Neural progenitor cell (in vitro differentiated cells): ENCODE data around the gene CFAP221. TPM values are rescaled to one million over a fixed set of nuclear protein-coding genes. Genes with fewer than 3 reads are reported as not detected.

ENCODE experiments used
- DNase-seq: peaks from one replicate; pipeline ENCODE4 v3.0.0-alpha.2; 2016; ENCODE audit warnings: low spot score
- H2AFZ ChIP-seq: fragments of 200-600 bp; sonication (generic); replicated peaks from 2 replicates; pipeline ENCODE4 v1.6.1; 2016; ENCODE audit warnings: antibody characterized with exemption
- H3F3A ChIP-seq: fragments of 200-600 bp; sonication (generic); 2 replicates; pipeline ENCODE4 v1.6.1; 2016; ENCODE audit warnings: antibody characterized with exemption, low read depth
- H3K27ac ChIP-seq: fragments of 200-600 bp; sonication (generic); 2 replicates; pipeline ENCODE4 v1.5.1; 2016; ENCODE audit warnings: mild to moderate bottlenecking
- H3K27me3 ChIP-seq: fragments of 200-600 bp; sonication (generic); 2 replicates; pipeline ENCODE4 v1.6.1; 2016; ENCODE audit warnings: mild to moderate bottlenecking, moderate library complexity
- H3K36me3 ChIP-seq: fragments of 200-600 bp; sonication (generic); 2 replicates; pipeline ENCODE4 v1.5.1; 2016
- H3K4me1 ChIP-seq: fragments of 200-600 bp; sonication (generic); 2 replicates; pipeline ENCODE4 v1.6.1; 2016; ENCODE audit warnings: mixed run types
- H3K4me2 ChIP-seq: fragments of 200-600 bp; sonication (generic); 2 replicates; pipeline ENCODE4 v1.6.1; 2016
- H3K4me3 ChIP-seq: fragments of 200-600 bp; sonication (generic); 2 replicates; pipeline ENCODE4 v1.5.1; 2016
- H3K79me2 ChIP-seq: fragments of 200-600 bp; sonication (generic); 2 replicates; pipeline ENCODE4 v1.6.1; 2016; ENCODE audit warnings: low read depth
- H3K9ac ChIP-seq: fragments of 200-600 bp; sonication (generic); 2 replicates; pipeline ENCODE4 v1.6.1; 2016
- H3K9me3 ChIP-seq: fragments of 200-600 bp; sonication (generic); 2 replicates; pipeline ENCODE4 v1.5.1; 2016; ENCODE audit warnings: low read depth
- H4K20me1 ChIP-seq: fragments of 200-600 bp; sonication (generic); 2 replicates; pipeline ENCODE4 v1.6.1; 2016; ENCODE audit warnings: low read depth
- H3K27ac Mint-ChIP-seq: 3 replicates; pipeline ENCODE4 v1.8.0; 2021; ENCODE audit warnings: mixed read lengths
- H3K27me3 Mint-ChIP-seq: 2 replicates; pipeline ENCODE4 v1.8.0; 2022; ENCODE audit warnings: low read depth, mild to moderate bottlenecking, inconsistent platforms, moderate library complexity, mixed read lengths; ENCODE audit not compliant: insufficient read depth
- H3K36me3 Mint-ChIP-seq: 3 replicates; pipeline ENCODE4 v1.8.0; 2021; ENCODE audit warnings: mixed read lengths
- H3K4me1 Mint-ChIP-seq: 3 replicates; pipeline ENCODE4 v1.8.0; 2021; ENCODE audit warnings: mixed read lengths
- H3K4me3 Mint-ChIP-seq: 3 replicates; pipeline ENCODE4 v1.8.0; 2021; ENCODE audit warnings: mild to moderate bottlenecking, moderate library complexity, mixed read lengths
- H3K9me3 Mint-ChIP-seq: 3 replicates; pipeline ENCODE4 v1.8.0; 2020; ENCODE audit warnings: mixed read lengths
- CTCF ChIP-seq: fragments of 200-600 bp; sonication (generic); IDR thresholded peaks from 2 replicates; pipeline ENCODE4 v1.5.1; 2017; ENCODE audit warnings: antibody characterized with exemption, mild to moderate bottlenecking
- EZH2 ChIP-seq: fragments of 200-600 bp; sonication (generic); IDR thresholded peaks from 2 replicates; pipeline ENCODE4 v1.6.1; 2017; ENCODE audit warnings: antibody characterized with exemption, mild to moderate bottlenecking, moderate library complexity
- EZH2phosphoT487 ChIP-seq: fragments of 200-600 bp; sonication (generic); IDR thresholded peaks from 2 replicates; pipeline ENCODE4 v1.6.1; 2017; ENCODE audit warnings: antibody characterized with exemption
- total RNA-seq: library from RNA; depleted of rRNA; stranded (reverse); fragments of >200 nt; gene quantifications from 2 replicates; pipeline ENCODE4 v1.2.3, GENCODE V29; 2015; ENCODE audit warnings: low replicate concordance

Gene CFAP221
- total RNA-seq, 1 donor from 2014 or later = 1.5 TPM

GRCh38 chr2:119692954-119693353 is 148.7 kb downstream of the CFAP221 start:
- Mint-ChIP-seq H3K36me3 (peaks cover 11% of the 10 kb centered on the region), H3K9me3 (no peaks in the 10 kb centered on the region), H3K4me3 (no peak overlapping the region), H3K27ac (no peak overlapping the region), H3K4me1 (peaks cover 42% of the 10 kb centered on the region), H3K27me3 (peaks cover 8% of the 10 kb centered on the region)
- Histone ChIP-seq H3K79me2 (no peaks in the 10 kb centered on the region), H3K9ac (no peak overlapping the region), H3F3A (no peaks in the 10 kb centered on the region), H3K36me3 (no peaks in the 10 kb centered on the region), H3K27me3 (no peaks in the 10 kb centered on the region), H3K4me2 (no peak overlapping the region), H2AFZ (no peak overlapping the region), H3K4me3 (no peak overlapping the region), H3K27ac (no peak overlapping the region), H3K4me1 (peaks cover 11% of the 10 kb centered on the region), H3K9me3 (no peaks in the 10 kb centered on the region), H4K20me1 (no peaks in the 10 kb centered on the region)
- no peak for TF ChIP-seq CTCF
- no peak for TF ChIP-seq EZH2phosphoT487
- TF ChIP-seq EZH2 = no peak
- DNase-seq = no peak

GRCh38 chr2:119693567-119693966 is 149.3 kb downstream of the CFAP221 start:
- TF ChIP-seq CTCF = no peak
- no peak for TF ChIP-seq EZH2
- TF ChIP-seq EZH2phosphoT487 = no peak
- Histone ChIP-seq H3F3A (no peaks in the 10 kb centered on the region), H3K4me1 (peaks cover 15% of the 10 kb centered on the region), H3K9me3 (no peaks in the 10 kb centered on the region), H3K27me3 (no peaks in the 10 kb centered on the region), H3K36me3 (no peaks in the 10 kb centered on the region), H3K9ac (no peak overlapping the region), H3K4me2 (no peak overlapping the region), H3K27ac (no peak overlapping the region), H3K79me2 (no peaks in the 10 kb centered on the region), H3K4me3 (no peak overlapping the region), H4K20me1 (no peaks in the 10 kb centered on the region), H2AFZ (no peak overlapping the region)
- no peak for DNase-seq
- Mint-ChIP-seq H3K36me3 (peaks cover 7% of the 10 kb centered on the region), H3K27me3 (peaks cover 10% of the 10 kb centered on the region), H3K4me1 (peaks cover 47% of the 10 kb centered on the region), H3K9me3 (no peaks in the 10 kb centered on the region), H3K27ac (peak overlapping the region; percentile 10), H3K4me3 (peak overlapping the region; percentile 23)

GRCh38 chr2:119693967-119694366 is 149.7 kb downstream of the CFAP221 start:
- H4K20me1 ChIP-seq = no peaks in the 10 kb centered on the region
- peak overlapping the region; percentile 23 for H3K4me3 Mint-ChIP-seq
- no peaks in the 10 kb centered on the region for H3K9me3 Mint-ChIP-seq
- H3K4me2 ChIP-seq = no peak overlapping the region
- H3K36me3 ChIP-seq = no peaks in the 10 kb centered on the region
- peaks cover 49% of the 10 kb centered on the region for H3K4me1 Mint-ChIP-seq
- no peaks in the 10 kb centered on the region for H3K79me2 ChIP-seq
- H3K4me3 ChIP-seq = no peak overlapping the region
- no peaks in the 10 kb centered on the region for H3K9me3 ChIP-seq
- peaks cover 11% of the 10 kb centered on the region for H3K27me3 Mint-ChIP-seq
- peaks cover 6% of the 10 kb centered on the region for H3K36me3 Mint-ChIP-seq
- no peaks in the 10 kb centered on the region for H3K27me3 ChIP-seq
- TF ChIP-seq CTCF (no peak), EZH2 (no peak), EZH2phosphoT487 (no peak)
- no peak overlapping the region for H2AFZ ChIP-seq
- peak overlapping the region; percentile 10 for H3K27ac Mint-ChIP-seq
- DNase-seq = no peak
- H3K4me1 ChIP-seq = peaks cover 17% of the 10 kb centered on the region
- no peak overlapping the region for H3K9ac ChIP-seq
- peaks cover under 1% of the 10 kb centered on the region for H3F3A ChIP-seq
- H3K27ac ChIP-seq = no peak overlapping the region
